GM21825 (cell line): Measurements from ENCODE around the gene PRR15.

Experiments
- ATAC-seq: cut with Tn5 transposase; IDR thresholded peaks from one replicate; pipeline ENCODE4 v1.9.1; 2021; ENCODE audit warnings: mild to moderate bottlenecking, moderate library complexity; ENCODE audit not compliant: unreplicated experiment

The PRR15 gene

GRCh38 chr7:29567174-29567573 is 3.5 kb downstream of the PRR15 start:
- no peak for ATAC-seq

DNA sequence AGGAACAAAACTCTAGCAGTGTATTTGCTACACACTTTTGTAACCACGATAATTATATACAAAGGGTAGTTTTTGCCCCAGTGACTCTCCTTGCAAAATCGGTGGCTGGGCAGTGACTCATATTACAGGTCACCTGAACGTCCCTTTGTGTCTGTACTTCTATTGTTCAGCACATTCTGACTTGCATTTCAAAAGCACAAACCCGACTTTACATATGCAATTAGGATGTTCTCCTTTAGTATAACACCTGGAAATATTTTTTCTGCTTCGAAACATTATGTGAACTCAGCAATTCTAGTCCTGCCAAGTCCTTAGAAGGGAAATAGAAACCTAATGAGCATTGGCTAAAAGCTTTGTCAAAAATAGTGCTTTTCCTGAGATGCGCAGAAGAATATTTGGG is 6.0 kb downstream of the PRR15 start:
- ATAC-seq, result no peak

DNA sequence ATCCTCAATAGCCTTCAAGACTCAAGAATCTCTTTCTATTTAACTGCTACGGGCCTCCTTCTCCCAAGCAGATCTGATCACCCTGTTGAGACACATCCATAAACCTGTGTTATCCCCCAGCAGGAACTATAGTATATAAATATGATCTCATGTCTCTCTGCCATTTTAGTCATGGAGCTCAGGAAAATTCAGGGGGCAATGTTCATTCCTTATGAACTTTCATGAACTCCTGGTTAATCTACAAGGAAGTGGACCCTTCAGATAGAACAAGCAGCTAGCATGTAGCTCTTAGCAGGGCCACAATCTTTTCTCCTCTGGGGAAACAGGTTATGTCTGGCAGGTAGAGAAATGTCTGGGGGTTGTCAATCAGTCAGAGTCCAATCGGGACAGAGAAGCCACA is 8.9 kb downstream of the PRR15 start:
- ATAC-seq, result no peak

DNA sequence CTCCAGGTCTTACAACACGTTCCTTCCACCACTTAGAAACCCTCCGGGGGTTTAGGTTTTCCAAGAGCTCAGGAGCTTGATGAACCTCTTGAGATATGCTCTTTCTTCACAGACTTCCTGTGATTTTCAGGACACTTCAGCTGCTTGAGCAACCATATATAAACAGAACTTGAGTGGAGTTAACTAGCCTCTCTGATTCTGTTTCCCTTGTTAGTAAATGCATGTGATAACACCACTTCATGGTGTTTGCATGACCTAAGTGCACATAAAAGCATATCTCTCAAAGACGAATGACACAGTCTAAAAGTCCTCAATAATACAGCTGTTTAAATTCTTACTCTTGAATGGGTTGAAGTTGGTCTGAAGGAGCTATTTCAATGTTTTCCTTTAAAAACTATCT is 9.9 kb downstream of the PRR15 start:
- no peak for ATAC-seq

- no peak for ATAC-seq
Measured at GRCh38 chr7:29574659-29575058, 11.0 kb downstream of the PRR15 start.

- no peak for ATAC-seq
Measured at GRCh38 chr7:29587195-29587808, 23.7 kb downstream of the PRR15 start.

- ATAC-seq, result no peak
Measured at GRCh38 chr7:29588212-29588611, 24.6 kb downstream of the PRR15 start.

DNA sequence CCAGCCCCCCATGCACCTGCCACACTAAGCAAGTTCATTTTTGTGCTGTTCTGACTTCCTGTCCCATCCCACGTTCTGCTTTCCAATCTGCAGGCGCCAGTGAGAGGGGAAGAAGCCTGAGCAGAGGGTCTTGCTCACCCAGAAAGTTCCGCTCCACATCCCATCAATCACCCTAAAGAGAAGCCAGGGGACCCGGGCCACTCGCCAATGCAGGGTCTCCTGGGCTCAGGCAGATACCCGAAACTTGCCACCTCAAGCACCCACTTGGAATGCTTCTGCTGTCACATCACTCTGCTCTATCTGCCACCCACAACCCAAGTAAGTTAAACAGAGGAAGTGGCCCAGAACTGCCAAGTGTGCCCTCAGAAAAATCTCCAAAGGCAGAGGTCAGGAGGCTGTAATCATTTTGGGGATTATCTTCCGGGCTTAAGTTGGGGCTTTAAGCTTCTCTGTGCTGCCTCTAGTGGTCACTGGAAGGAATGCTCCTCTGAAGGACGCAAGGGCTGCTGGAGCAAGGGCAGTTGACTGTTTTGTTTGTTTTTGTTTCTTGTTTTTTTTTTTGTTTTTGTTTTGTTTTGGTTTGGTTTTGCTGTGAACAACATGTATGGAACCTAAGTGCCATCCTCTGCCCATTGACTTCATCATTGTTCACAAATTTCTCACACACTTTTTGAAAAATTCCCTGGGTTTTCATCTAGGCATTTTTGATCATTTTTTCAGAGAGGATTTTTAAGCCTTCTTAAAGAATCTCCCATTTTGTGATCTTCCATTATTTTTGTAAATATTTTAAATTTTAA is 25.5 kb downstream of the PRR15 start:
- peak; percentile 67 for ATAC-seq

DNA sequence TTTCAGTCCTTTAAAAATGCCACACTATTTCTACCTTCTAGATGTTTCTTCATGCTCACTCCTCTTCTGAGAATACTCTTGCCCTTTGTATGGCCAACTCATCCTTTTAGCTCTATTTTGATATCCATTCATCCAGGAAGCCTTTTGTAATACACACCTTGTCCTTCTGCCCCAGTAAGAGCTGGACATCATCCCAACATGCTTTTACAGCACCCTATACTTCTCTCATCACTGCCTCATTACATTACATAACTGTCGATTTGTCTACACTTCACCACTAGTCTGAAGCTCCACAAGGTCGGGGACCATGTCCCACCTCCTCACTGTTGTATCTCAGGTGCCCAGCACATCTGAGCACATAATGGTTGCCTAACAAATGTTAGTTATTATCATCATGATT is 29.2 kb downstream of the PRR15 start:
- ATAC-seq, result no peak

DNA sequence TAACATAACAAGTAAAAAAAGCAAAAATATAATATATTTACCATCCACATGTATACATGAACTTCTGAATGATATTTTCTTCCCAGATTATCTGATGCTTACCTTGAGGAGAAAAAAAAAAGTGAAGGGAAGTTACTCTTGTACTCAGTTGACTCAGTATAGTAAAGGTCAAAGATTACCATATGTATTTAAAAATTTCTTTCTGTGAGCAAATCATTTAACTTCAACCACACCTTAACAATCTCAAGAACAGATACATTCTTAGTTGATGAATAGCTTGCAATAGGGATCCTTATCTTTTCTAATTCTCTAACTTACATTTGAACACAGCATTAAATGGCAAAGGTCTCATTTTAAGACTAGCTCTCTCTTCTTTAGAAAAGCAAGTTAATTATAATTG is 29.8 kb downstream of the PRR15 start:
- no peak for ATAC-seq

- no peak for ATAC-seq
Measured at GRCh38 chr7:29596593-29597178, 33.1 kb downstream of the PRR15 start.

DNA sequence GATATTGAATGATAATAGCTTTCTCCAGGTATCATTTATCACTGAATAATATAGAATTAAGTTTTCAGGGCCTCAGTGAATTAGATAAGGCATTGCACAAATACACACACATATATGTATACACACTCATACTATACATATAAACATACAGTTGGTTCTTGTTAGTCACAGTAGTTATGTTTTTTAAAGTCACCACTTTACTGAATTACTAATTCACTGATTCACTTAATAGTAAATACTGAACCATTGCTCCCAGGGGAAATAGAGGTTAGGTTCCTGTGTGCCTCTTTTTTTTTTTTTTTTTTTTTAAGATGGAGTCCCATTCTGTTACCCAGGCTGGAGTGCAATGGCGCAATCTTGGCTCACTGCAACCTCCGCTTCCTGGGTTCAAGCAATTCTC is 33.6 kb downstream of the PRR15 start:
- ATAC-seq, result no peak

DNA sequence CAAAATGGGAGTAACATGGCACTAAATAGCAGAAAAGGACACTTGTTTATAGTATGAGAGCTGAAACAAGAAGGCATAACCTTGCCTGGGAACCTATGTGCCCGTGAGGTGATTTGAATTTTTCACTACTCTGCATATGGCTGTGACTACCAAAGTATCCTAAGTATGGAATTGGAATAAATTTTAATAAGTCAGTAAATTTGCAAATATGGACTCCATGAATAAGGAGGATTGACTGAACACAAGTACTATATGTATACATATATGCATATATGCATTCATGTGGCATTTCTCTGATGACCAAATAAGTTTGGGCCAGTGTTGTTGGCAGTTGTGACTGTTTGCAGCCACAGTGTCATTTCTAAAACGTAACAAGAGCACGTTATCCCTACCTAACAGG is 34.5 kb downstream of the PRR15 start:
- no peak for ATAC-seq

DNA sequence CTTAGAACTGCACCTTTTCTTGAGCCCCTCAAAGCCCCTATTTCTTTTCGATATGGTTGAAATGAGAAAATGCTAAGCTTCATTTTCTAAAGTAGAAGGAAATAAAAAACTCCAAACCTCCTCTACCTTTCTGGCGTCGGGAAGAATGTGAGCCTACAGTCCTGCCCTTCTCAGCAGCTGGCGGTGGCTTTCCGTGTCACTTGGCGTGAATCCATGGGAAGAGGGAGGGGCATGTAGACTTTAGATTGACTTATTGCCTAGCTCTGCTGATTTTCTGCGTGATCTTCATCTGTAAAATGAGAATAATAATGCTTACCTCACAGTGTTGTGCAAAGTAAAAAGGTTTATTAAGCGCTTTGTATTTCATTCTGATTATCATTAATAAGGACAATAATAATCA is 35.0 kb downstream of the PRR15 start:
- ATAC-seq, result no peak

- no peak for ATAC-seq
Measured at GRCh38 chr7:29599026-29599425, 35.4 kb downstream of the PRR15 start.

DNA sequence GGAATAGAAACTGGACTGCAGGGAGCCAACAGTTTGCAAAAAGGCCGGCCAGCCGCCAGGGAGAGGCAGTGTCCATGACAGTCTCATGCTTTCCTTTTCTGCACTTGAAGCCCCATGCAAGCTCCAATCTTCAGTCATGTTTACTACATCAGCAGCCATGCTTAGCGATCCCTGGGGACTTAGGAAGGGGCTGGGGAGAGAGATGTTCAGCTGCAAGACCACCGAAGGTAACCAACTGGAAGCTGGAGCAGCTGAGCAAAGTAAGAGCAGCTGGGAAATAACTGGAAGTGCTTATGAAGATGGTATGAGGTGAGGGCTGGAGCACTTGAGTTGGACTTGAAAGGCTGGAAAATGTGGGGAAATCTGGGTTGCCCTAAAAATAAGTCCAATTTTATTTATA is 37.0 kb downstream of the PRR15 start:
- no peak for ATAC-seq

DNA sequence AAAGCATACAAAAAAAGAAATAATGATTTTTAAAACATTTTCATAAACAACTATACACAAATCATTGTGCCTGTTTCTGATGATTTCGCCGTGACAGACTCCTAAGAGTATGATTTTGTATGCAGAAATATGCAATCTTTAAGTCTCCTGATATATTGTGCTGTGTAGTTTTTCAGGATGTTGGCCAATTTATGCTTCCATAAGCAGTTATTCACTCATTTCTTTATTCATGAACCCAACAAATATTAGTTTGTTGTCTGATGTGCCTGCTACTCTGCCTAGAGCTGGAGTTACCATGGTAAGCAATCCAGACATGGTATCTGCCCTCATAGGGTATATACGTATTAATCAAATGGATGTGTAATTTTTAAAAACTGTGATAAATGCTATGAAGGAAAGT is 40.4 kb downstream of the PRR15 start:
- ATAC-seq, result no peak

GRCh38 chr7:29604702-29605101 is 41.1 kb downstream of the PRR15 start:
- no peak for ATAC-seq

- ATAC-seq, result no peak
Measured at GRCh38 chr7:29605671-29606070, 42.0 kb downstream of the PRR15 start.

- ATAC-seq, result no peak
Measured at GRCh38 chr7:29606287-29606721, 42.7 kb downstream of the PRR15 start.

DNA sequence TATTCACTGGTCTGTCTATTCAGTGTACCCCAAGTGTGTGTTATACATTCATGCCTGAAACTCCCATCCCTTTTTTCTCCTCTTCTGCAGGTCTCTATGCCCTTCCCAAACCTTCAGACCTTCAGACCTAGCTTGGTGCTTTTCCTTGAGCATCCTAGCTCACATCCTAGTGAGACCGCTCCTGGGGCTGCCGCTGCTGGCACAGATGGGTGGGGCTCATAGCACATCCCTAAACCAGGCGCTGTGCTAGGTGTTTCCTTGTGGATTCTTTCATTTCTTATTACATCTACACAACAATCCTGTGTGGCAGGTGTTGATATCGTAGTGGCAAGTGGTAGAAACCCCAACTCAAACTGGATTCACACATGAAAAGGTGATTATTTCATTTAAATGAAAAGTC is 43.2 kb downstream of the PRR15 start:
- no peak for ATAC-seq

DNA sequence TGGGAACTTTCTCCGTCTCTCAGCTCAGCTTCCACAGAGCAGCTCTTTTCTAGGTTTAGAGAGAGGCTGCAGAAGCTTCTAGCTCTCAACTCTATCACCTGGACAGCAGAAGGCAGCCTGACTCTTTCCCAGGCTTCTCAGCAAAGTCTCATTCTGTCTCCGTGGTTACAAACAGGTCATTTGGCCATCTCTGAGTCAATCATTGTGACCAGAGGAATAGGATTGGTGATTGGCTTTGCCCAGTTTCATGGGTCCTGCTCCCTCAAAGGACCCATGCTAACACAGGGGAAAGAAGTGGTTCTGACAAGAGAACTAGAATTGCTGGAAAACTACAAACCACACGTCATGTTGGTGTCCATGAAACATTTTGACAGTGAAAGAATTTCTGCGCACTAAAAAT is 43.6 kb downstream of the PRR15 start:
- no peak for ATAC-seq
